M059J (cell line): ENCODE measurements around the gene NACC2. TPM values are rescaled to one million over a fixed set of nuclear protein-coding genes. Genes with fewer than 3 reads are reported as not detected.

Experiments used
- DNase-seq: peaks from one replicate; pipeline ENCODE4 v3.0.0-alpha.2; 2012; ENCODE audit warnings: low read depth
- total RNA-seq: library from RNA; depleted of rRNA; stranded (reverse); fragments of >200 nt; shearing (Covaris generic); gene quantifications from 2 replicates; pipeline ENCODE4 v1.2.3, GENCODE V29; 2014

The NACC2 gene
- total RNA-seq, 1 experiment from 2014 or later = 9.8 TPM

GRCh38 chr9:135994501-135995192, 100.4 kb downstream of the NACC2 start:
- DNase-seq = no peak

GRCh38 chr9:135993765-135994500, 101.2 kb downstream of the NACC2 start:
- DNase-seq = peak; percentile 20

GRCh38 chr9:135993409-135993742, 101.7 kb downstream of the NACC2 start:
- no peak for DNase-seq

- peak; percentile 67 for DNase-seq
These were observed 102.3 kb downstream of the NACC2 start for GRCh38 chr9:135992486-135993408.

- no peak for DNase-seq
These were observed 103.3 kb downstream of the NACC2 start for GRCh38 chr9:135991771-135992170.

- no peak for DNase-seq
These were observed 104.3 kb downstream of the NACC2 start for GRCh38 chr9:135990468-135991429.

- DNase-seq = no peak
These were observed 105.2 kb downstream of the NACC2 start for GRCh38 chr9:135989722-135990467.

- no peak for DNase-seq
These were observed 105.9 kb downstream of the NACC2 start for GRCh38 chr9:135989157-135989556.

- no peak for DNase-seq
These were observed 106.6 kb downstream of the NACC2 start for GRCh38 chr9:135988493-135988892.

GRCh38 chr9:135987838-135988404, 107.2 kb downstream of the NACC2 start:
- DNase-seq = no peak

- no peak for DNase-seq
These were observed 108.5 kb downstream of the NACC2 start for GRCh38 chr9:135986605-135987004.

- DNase-seq = no peak
These were observed 109.2 kb downstream of the NACC2 start for GRCh38 chr9:135985889-135986288.

- DNase-seq = no peak
These were observed 109.7 kb downstream of the NACC2 start for GRCh38 chr9:135985459-135985774.

- no peak for DNase-seq
These were observed 110.9 kb downstream of the NACC2 start for GRCh38 chr9:135984072-135984710.

GRCh38 chr9:135983208-135984071, 111.6 kb downstream of the NACC2 start:
- DNase-seq = no peak

- no peak for DNase-seq
These were observed 112.4 kb downstream of the NACC2 start for GRCh38 chr9:135982499-135983207.

- no peak for DNase-seq
These were observed 114.0 kb downstream of the NACC2 start for GRCh38 chr9:135980926-135981630.
